GM12874 (cell line): ENCODE data around the gene CCDC91.

Experiments used
- TF ChIP-seq, protein P1 (sequence below): IDR thresholded peaks from 2 replicates; pipeline ENCODE4 v1.5.1; 2011; ENCODE audit warnings: low read depth, mild to moderate bottlenecking, control low read depth, low read length, moderate library complexity; ENCODE audit not compliant: insufficient read depth

CCDC91 gene

DNA sequence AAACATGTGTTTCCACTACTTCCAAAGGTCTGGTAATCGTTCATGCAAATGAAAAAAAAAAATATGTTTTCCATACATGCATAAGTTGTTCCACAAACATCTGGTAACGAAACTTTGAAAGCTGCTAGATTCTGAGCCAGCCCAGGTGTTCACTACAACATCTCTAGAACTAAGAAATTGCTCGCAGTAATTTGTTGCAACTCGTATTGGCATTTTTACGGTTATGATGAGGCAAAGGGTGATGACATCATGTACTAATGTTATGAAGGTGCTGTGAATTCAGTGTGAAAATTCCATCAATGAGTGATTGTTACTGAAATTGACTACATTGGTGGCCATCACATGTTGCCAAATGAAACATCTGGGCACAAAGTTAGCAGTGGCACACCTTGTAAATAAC is 31.9 kb upstream of the CCDC91 start:
- TF ChIP-seq, protein P1, sequence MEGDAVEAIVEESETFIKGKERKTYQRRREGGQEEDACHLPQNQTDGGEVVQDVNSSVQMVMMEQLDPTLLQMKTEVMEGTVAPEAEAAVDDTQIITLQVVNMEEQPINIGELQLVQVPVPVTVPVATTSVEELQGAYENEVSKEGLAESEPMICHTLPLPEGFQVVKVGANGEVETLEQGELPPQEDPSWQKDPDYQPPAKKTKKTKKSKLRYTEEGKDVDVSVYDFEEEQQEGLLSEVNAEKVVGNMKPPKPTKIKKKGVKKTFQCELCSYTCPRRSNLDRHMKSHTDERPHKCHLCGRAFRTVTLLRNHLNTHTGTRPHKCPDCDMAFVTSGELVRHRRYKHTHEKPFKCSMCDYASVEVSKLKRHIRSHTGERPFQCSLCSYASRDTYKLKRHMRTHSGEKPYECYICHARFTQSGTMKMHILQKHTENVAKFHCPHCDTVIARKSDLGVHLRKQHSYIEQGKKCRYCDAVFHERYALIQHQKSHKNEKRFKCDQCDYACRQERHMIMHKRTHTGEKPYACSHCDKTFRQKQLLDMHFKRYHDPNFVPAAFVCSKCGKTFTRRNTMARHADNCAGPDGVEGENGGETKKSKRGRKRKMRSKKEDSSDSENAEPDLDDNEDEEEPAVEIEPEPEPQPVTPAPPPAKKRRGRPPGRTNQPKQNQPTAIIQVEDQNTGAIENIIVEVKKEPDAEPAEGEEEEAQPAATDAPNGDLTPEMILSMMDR: no peak

DNA sequence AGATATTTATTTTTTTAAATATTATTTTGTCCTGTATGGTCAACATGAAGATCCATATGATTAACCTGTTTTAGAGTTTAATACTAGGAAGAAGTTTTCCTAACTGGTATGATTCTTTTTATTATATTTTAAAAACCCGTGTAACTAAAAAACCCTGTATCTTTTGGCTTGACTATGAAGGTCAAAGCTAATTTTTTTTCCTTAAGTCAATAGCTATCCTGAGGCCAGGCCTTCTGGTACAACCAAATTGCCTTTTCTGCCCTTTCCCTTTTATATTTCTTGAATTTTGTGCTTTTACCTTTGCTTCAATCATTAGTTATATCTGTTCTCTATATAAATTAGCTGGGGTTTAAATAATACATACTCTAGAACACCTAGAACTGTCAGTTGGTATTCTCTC is 30.6 kb upstream of the CCDC91 start:
- TF ChIP-seq, protein P1: no peak

DNA sequence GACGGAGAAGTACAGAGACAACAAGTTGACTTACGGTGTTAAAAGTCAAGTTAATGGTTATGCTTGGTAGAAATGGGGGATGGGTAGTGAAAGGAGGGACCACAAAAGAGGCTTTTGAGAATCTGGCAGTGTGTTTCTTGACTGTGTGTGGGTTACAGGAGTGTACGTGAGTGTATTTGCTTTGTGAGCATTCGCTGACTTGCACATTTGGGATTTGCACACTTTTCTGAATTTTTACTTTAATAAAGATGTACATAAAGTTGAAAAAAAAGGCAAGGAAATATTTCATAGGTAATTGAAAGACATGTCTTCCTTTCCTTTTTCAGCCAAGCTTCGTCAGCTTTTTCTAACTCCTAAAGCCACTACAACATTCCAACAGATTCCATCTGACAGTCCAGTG is 28.6 kb upstream of the CCDC91 start:
- TF ChIP-seq, protein P1: no peak

DNA sequence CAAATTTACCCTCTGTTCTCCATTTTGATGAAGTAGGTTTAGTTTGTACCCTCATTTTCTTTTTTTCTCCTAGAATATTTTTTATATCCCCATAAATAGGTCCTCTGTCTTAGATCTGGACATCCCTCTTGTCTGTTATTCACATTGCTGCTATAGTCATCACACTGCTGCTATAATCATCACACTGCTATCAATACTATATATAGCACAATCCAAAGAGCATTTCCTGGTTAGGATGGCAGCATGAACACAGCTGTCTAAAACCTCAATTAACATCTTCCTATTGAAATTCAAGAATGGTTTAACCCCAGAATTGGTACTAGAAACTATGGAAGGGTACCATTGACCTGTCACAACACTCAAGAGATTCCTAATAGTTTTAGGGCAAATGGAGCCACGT is 27.6 kb upstream of the CCDC91 start:
- TF ChIP-seq, protein P1: no peak

DNA sequence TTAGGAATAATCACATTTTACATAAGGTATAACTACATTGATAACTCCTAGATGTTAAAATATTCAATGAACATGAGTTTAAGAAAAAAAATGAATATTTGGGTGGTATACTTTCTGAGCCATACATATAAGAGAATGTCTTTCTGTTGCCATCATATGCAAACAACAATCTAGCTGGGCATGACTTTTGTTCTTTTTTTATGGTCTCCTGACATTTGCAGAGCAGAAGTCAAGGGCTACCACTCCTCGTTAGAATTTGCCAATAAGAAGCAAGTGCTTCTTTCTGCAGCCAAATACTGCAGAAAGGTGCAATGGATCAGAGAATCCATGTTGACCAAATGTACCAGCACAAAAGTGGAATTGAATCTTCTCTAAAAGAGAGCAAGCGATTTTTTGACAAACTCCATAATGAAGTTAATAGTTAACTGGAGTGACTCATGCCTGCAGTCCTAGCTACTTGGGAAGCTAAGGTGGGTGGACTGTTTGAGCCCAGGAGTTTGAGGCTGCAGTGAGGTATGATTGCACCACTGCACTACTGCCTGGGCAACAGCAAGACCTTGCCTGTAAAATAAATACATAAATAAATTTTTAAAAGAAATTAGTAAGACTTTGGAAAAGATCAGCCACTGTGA is 25.5 kb upstream of the CCDC91 start:
- TF ChIP-seq, protein P1: no peak

DNA sequence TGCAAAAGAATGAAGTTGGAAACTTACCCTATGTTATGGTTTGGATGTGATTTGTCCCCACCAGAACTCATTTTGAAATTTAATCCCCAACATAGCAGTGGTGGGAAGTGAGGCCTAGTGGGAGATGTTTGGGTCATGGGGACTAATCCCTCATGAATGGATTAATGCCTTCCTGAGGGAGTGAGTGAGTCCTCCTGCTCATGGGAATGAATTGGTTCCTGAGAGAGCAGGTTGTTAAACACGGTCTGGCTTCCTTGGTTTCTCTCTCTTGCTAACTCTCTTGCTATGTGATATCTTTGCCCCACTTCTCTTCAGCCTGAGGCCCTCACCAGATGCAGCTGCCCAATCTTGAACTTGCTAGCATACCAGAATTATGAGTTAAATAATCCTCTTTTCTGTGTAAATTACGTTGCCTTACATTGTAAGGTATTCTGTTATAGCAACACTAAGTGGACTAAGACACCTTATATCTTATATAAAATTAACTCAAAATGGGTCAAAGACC is 22.2 kb upstream of the CCDC91 start:
- TF ChIP-seq, protein P1: no peak

DNA sequence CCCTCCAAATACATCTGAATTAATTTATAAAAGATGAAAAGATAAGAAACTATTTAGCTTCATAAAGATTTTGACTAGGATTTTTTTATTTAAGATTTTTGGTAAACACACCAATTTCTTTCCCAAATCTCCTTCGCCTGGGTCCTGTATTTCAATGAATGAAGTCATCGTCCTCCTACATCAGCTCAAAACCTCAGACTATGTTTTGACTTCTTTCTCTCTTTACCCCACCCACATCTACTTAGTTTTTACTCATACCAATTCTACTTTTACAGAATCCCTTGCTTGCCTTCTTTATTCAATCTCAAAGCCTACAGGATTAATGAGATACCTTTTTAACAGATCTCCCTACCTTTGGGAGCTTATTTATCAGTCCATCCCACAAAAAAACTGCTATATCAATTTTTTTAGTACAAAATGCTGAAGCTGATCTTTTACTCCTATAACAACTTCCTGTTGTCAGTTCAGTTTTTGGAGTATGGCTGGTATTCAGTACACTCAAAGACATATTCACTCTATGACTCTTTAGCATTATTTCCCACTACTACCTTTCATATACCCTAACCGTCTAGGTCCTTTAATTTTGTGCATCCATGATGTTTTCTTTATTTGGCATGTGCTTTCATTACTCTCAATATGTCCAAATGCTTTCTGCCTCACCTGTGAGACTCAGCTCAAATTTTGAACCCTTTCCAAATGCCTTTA is 18.7 kb upstream of the CCDC91 start:
- TF ChIP-seq, protein P1: no peak
